ENCODE results near the gene C8G. TPM values are rescaled to one million over a fixed set of nuclear protein-coding genes. Genes with fewer than 3 reads are reported as not detected.

The C8G gene
- total and polyA plus RNA-seq, 2 of the 4 experiments (the other 2 are of a cell fraction) = 0.80 TPM; not detected in 1

DNA sequence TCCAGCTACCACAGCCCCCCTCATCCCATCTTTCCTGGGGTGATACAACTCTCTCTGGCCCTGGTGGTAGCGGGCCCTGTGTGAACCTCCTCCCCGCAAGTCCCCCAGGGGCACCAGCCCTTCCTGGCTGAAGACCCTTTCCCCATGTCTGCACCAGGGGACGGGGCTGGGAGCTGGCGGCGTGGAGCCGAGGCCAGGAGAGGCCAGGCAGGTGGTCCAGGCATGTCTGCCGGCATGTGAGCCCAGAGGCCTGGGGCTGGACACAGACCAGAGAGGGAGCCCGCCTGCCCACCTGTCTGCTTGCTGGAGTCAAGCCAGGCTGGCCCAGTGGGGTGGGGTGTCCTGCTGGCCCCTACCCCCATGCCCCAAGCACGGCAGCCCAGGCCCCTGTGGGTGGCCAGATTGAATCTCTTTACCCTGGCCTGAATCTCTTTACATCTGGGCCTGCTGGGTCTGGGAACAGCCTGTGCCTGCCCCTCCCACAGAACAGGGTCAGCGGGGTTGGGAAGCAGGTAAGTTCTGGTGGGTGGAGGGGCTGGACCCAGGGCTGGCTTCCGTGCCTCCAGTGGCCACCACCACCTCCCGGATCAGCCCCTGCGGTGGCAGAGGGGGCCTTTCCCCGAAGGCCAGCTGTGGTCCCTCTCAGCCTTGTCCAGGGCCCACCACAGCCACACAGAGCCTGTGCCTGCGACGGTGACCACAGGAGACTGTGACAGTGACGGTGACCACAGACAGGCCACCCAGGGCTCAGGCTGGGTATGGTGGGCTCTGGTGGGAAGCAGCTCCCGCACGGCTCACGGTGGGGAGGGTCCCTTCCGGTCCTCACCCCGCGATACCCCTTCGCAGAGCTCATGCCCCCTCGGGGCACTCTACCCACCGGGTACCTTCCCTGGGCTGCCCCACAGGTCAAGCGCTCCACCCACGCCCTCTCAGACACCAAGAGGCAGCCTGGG is 14.1 kb downstream of the C8G start (continued):
- TF ChIP-seq MXI1 (IDR thresholded peaks at IDR 0.05; ENCODE audit: borderline replicate concordance, low read depth, low read length) = no peak

DNA sequence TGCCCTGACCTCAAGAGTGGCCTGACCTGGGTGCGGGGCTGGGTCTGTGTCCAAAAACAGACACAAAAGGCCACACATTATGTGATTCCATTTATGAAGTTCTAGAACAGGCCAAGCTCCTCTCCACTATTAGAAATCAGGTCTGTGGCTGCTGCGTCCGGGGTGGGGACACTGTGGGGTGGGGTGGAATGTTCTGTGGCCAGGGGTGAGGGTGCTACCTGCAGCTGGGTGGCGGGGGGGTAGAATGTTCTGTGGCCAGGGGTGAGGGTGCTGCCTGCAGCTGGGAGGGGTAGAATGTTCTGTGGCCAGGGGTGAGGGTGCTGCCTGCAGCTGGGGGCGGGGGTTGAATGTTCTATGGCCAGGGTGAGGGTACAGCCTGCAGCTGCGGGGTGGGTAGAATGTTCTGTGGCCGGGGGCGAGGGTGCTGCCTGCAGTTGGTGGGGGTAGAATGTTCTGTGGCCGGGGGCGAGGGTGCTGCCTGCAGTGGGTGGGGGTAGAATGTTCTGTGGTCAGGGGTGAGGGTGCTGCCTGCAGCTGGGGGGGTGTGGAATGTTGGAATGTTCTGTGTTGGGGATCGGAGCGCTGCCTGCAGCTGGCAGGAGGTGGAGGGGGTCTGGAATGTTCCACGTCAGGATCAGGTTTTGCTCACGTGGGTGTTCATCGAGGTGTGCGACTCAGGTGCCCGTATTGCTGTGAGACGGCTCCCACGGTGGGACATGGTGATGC is 15.3 kb downstream of the C8G start:
- intact Hi-C loops (cut with micrococcal nuclease) (no loop called here), in situ Hi-C loops (cut with MboI; ENCODE audit: low sequenced_read_pairs) (no loop called here), dilution Hi-C loops (cut with HindIII; ENCODE audit: low sequenced_read_pairs, unreplicated experiment) (no loop called here)
- Histone ChIP-seq H3K27ac (ENCODE audit: insufficient read depth, low read length) (no peak overlapping the region), H2AFZ (replicated peaks; ENCODE audit: low read length, poor library complexity) (no peak overlapping the region), H3K18ac (ENCODE audit: low read depth, low read length) (no peak overlapping the region), H3K4me1 (ENCODE audit: control insufficient read depth, insufficient read depth, low read length) (no peaks in the 10 kb centered on the region), H3K23ac (ENCODE audit: low read depth, low read length) (no peak overlapping the region), H2BK5ac (ENCODE audit: low read depth, low read length, poor library complexity, severe bottlenecking) (no peak overlapping the region), H3K36me3 (ENCODE audit: control insufficient read depth, insufficient read depth, low read length) (no peaks in the 10 kb centered on the region), H3K79me1 (ENCODE audit: low read depth in 1 of 2, low read length in 2 of 2) (no peaks in the 10 kb centered on the region), H2AK9ac (replicated peaks; ENCODE audit: low read depth, low read length, poor library complexity) (peak overlapping the region; percentile 13), H3K4ac (ENCODE audit: low read depth, low read length) (no peak overlapping the region), H4K5ac (ENCODE audit: low read depth, low read length) (no peak overlapping the region), H3K56ac (ENCODE audit: extremely low read depth, insufficient read depth, low read length) (no peak overlapping the region), H3K9me3 (ENCODE audit: control insufficient read depth, insufficient read depth, low read length) (peaks cover 3% of the 10 kb centered on the region), H2BK120ac (ENCODE audit: low read depth, low read length) (no peak overlapping the region), H3K9me1 (ENCODE audit: insufficient read depth, low read length) (peaks cover 2% of the 10 kb centered on the region; the same call in 1 of the 2 replicates), H3K4me3 (ENCODE audit: insufficient read depth, low read depth, low read length) (no peak overlapping the region), H4K91ac (ENCODE audit: insufficient read depth, low read depth, low read length) (no peak overlapping the region), H2AK5ac (ENCODE audit: low read depth, low read length) (no peak overlapping the region), H4K8ac (ENCODE audit: low read depth in 2 of 2, low read length in 2 of 2) (no peak overlapping the region), H3K27me3 (ENCODE audit: control insufficient read depth, insufficient read depth, low read length) (peaks cover 22% of the 10 kb centered on the region), H3K9ac (ENCODE audit: low read depth, low read length) (no peak overlapping the region), H4K20me1 (ENCODE audit: insufficient read depth, low read length) (no peaks in the 10 kb centered on the region), H3K14ac (replicated peaks; ENCODE audit: low read depth, low read length) (no peak overlapping the region), H2BK20ac (ENCODE audit: low read depth, low read length) (no peak overlapping the region), H2BK15ac (ENCODE audit: low read depth, low read length) (no peak overlapping the region), H3K4me2 (ENCODE audit: low read depth, low read length) (no peak overlapping the region)
- BruUV-seq (replicated peaks) = no TSS peak
- ChIA-PET CTCF (interaction anchor here (1.0 kb wide), 1 partner anchor 13 kb away, joined by 4 read pairs; no protein-coding TSS in a partner anchor), POLR2A (ENCODE audit: unreplicated experiment) (no interaction called here)
- WGBS, 2 experiments (ENCODE audit: extremely low coverage in 2 of 2, insufficient read length in 1 of 2) = 66% methylated on average over 8 of the region's 19 CpGs; no CpG with 5 or more reads in 1 of the 2 experiments
- no peak for DNase-seq
- ATAC-seq (ENCODE audit: low read depth) = no peak
- no peak for TF ChIP-seq POLR2A (IDR thresholded peaks at IDR 0.05; ENCODE audit: low read depth, low read length)
- TF ChIP-seq SMC3 (IDR thresholded peaks at IDR 0.05; ENCODE audit: low read depth, low read length) = no peak
- TF ChIP-seq CHD1 (IDR thresholded peaks at IDR 0.05; ENCODE audit: low read depth, low read length) = no peak
- no peak for TF ChIP-seq MAZ (IDR thresholded peaks at IDR 0.05; ENCODE audit: borderline replicate concordance, low read depth, low read length)
- TF ChIP-seq, protein P1, sequence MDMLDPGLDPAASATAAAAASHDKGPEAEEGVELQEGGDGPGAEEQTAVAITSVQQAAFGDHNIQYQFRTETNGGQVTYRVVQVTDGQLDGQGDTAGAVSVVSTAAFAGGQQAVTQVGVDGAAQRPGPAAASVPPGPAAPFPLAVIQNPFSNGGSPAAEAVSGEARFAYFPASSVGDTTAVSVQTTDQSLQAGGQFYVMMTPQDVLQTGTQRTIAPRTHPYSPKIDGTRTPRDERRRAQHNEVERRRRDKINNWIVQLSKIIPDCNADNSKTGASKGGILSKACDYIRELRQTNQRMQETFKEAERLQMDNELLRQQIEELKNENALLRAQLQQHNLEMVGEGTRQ (IDR thresholded peaks at IDR 0.05; ENCODE audit: low read depth, low read length) = no peak
- no peak for TF ChIP-seq FOS (IDR thresholded peaks at IDR 0.05; ENCODE audit: low read depth, low read length)
- no peak for TF ChIP-seq NFE2L2 (IDR thresholded peaks at IDR 0.05; ENCODE audit: low read depth, low read length)
- TF ChIP-seq RAD21 (IDR thresholded peaks at IDR 0.05; ENCODE audit: low read length) = no peak
- TF ChIP-seq MXI1 (IDR thresholded peaks at IDR 0.05; ENCODE audit: borderline replicate concordance, low read depth, low read length) = no peak
- no peak for TF ChIP-seq BHLHE40 (IDR thresholded peaks at IDR 0.05; ENCODE audit: low read depth, low read length)
- TF ChIP-seq, protein P2, sequence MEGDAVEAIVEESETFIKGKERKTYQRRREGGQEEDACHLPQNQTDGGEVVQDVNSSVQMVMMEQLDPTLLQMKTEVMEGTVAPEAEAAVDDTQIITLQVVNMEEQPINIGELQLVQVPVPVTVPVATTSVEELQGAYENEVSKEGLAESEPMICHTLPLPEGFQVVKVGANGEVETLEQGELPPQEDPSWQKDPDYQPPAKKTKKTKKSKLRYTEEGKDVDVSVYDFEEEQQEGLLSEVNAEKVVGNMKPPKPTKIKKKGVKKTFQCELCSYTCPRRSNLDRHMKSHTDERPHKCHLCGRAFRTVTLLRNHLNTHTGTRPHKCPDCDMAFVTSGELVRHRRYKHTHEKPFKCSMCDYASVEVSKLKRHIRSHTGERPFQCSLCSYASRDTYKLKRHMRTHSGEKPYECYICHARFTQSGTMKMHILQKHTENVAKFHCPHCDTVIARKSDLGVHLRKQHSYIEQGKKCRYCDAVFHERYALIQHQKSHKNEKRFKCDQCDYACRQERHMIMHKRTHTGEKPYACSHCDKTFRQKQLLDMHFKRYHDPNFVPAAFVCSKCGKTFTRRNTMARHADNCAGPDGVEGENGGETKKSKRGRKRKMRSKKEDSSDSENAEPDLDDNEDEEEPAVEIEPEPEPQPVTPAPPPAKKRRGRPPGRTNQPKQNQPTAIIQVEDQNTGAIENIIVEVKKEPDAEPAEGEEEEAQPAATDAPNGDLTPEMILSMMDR (conservative IDR thresholded peaks at IDR 0.05; ENCODE audit: low read depth, low read length) = no peak
- no peak for TF ChIP-seq RCOR1 (IDR thresholded peaks at IDR 0.05; ENCODE audit: insufficient replicate concordance, low read length)

Data from IMR-90 (cell line).